A549 (cell line): Measurements from ENCODE around the gene MOK. TPM values are rescaled to one million over a fixed set of nuclear protein-coding genes. Genes with fewer than 3 reads are reported as not detected.

ENCODE experiments used
- ATAC-seq, 2 experiments: fragments of 200-7000 bp in 1 of 2; fragments of >200 bp in 1 of 2; cut with Nextera tagmentation in 1 of 2; cut with Tn5 transposase in 1 of 2; 3 replicates each; pipeline versions ENCODE4 v1.8.0 to v1.9.1; 2018 to 2020; ENCODE audit warnings: mild to moderate bottlenecking in 1 of 2, moderate library complexity in 1 of 2
- CTCF ChIA-PET: fragments of 300-600 bp; sonication (Branson Sonifier 250); formaldehyde crosslinking; extraction: SDS; loops from one replicate; lab custom pipeline; 2021; ENCODE audit warnings: antibody characterized with exemption, inconsistent platforms; lab: Yijun Ruan, JAX
- POLR2A ChIA-PET: fragments of 350-600 bp; formaldehyde crosslinking; extraction: SDS; loops from one replicate; lab custom pipeline; 2021; ENCODE audit warnings: antibody characterized with exemption, inconsistent platforms; lab: Yijun Ruan, JAX
- DNase-seq, 2 experiments: peaks; one replicate each; pipeline versions ENCODE4 v3.0.0 to v3.0.0-alpha.2; 2011 to 2016; ENCODE audit warnings: low read depth in 1 of 2, low spot score in 1 of 2
- FAIRE-seq: peaks from 2 replicates; lab custom pipeline; 2011; peaks lifted over from hg19 to GRCh38; lab: Jason Lieb, UNC
- H3K27ac ChIP-seq, 2 experiments: fragments of >200 bp; sonication (Bioruptor Twin); formaldehyde crosslinking; 3 replicates each; pipeline ENCODE4 v1.5.1; 2016 to 2017
- H3K4me1 ChIP-seq: fragments of >200 bp; sonication (Bioruptor Twin); formaldehyde crosslinking; 3 replicates; pipeline ENCODE4 v1.6.1; 2016
- H3K4me2 ChIP-seq: fragments of >200 bp; sonication (Bioruptor Twin); formaldehyde crosslinking; 3 replicates; pipeline ENCODE4 v1.6.1; 2016
- H3K4me3 ChIP-seq: fragments of >200 bp; sonication (Bioruptor Twin); formaldehyde crosslinking; 3 replicates; pipeline ENCODE4 v1.5.1; 2016
- H3K9me3 ChIP-seq: fragments of >200 bp; sonication (Bioruptor Twin); formaldehyde crosslinking; 3 replicates; pipeline ENCODE4 v1.6.1; 2016
- BHLHE40 ChIP-seq: IDR thresholded peaks from 2 replicates; pipeline ENCODE4 v1.6.1; 2012; ENCODE audit warnings: low read depth, low read length, inconsistent platforms
- CBX2 ChIP-seq: fragments of 200-600 bp; sonication (generic); IDR thresholded peaks from 2 replicates; pipeline ENCODE4 v1.6.1; 2016; ENCODE audit warnings: low read depth, mild to moderate bottlenecking, borderline replicate concordance
- CBX8 ChIP-seq: fragments of 200-600 bp; sonication (generic); IDR thresholded peaks from 2 replicates; pipeline ENCODE4 v1.6.1; 2016
- CHD4 ChIP-seq: fragments of 200-600 bp; sonication (generic); IDR thresholded peaks from 2 replicates; pipeline ENCODE4 v1.6.1; 2016; ENCODE audit warnings: antibody characterized with exemption, mild to moderate bottlenecking, borderline replicate concordance
- EHMT2 ChIP-seq: fragments of 200-600 bp; sonication (generic); IDR thresholded peaks from 2 replicates; pipeline ENCODE4 v1.6.1; 2016; ENCODE audit warnings: antibody characterized with exemption, low read depth, mild to moderate bottlenecking, moderate library complexity
- ESRRA ChIP-seq: fragments of 150-350 bp; IDR thresholded peaks from 2 replicates; pipeline ENCODE4 v1.6.1; 2014; ENCODE audit warnings: mild to moderate bottlenecking, low read length, borderline replicate concordance
- FOSB ChIP-seq: fragments of 250-450 bp; sonication (Bioruptor Pico); IDR thresholded peaks from 2 replicates; pipeline ENCODE4 v1.5.0; 2020; ENCODE audit warnings: mild to moderate bottlenecking, moderate library complexity
- FOSL2 ChIP-seq, 2 experiments: fragments of 450-650 bp in 1 of 2; fragments of >200 bp in 1 of 2; sonication (Bioruptor Twin) in 1 of 2; formaldehyde crosslinking; IDR thresholded peaks; 2 replicates each; pipeline versions ENCODE4 v1.5.0 to v1.6.1; 2016 to 2020; ENCODE audit warnings: mild to moderate bottlenecking in 1 of 2, moderate library complexity in 1 of 2
- GATA3 ChIP-seq: IDR thresholded peaks from 2 replicates; pipeline ENCODE4 v1.6.1; 2012; ENCODE audit warnings: borderline replicate concordance
- HEYL ChIP-seq: fragments of 250-450 bp; sonication (Bioruptor Pico); IDR thresholded peaks from 2 replicates; pipeline ENCODE4 v1.8.0; 2021; ENCODE audit warnings: mild to moderate bottlenecking, moderate library complexity
- HOXA7 ChIP-seq: fragments of 250-450 bp; sonication (Bioruptor Pico); IDR thresholded peaks from 2 replicates; pipeline ENCODE4 v1.5.0; 2020; ENCODE audit warnings: mild to moderate bottlenecking, moderate library complexity
- HOXB5 ChIP-seq: fragments of 250-450 bp; sonication (Bioruptor Pico); IDR thresholded peaks from 2 replicates; pipeline ENCODE4 v1.5.0; 2020; ENCODE audit warnings: mild to moderate bottlenecking, moderate library complexity
- KDM1A ChIP-seq: fragments of 200-600 bp; sonication (generic); IDR thresholded peaks from 2 replicates; pipeline ENCODE4 v1.6.1; 2016; ENCODE audit warnings: low read depth, mild to moderate bottlenecking
- MYC ChIP-seq: IDR thresholded peaks from 2 replicates; pipeline ENCODE4 v1.6.1; 2012; ENCODE audit warnings: mild to moderate bottlenecking, inconsistent platforms, low read length, improper control_type of control experiment, borderline replicate concordance
- NFE2L2 ChIP-seq: fragments of 150-350 bp; conservative IDR thresholded peaks from 2 replicates; pipeline ENCODE4 v1.6.1; 2014; ENCODE audit warnings: low read length
- NPAS2 ChIP-seq: fragments of 250-450 bp; sonication (Bioruptor Pico); IDR thresholded peaks from 2 replicates; pipeline ENCODE4 v1.8.0; 2022; ENCODE audit warnings: mild to moderate bottlenecking, moderate library complexity, borderline replicate concordance
- RFX5 ChIP-seq: fragments of 450-650 bp; IDR thresholded peaks from 2 replicates; pipeline ENCODE4 v1.7.1; 2014; ENCODE audit warnings: antibody characterized with exemption, mild to moderate bottlenecking, moderate library complexity
- SREBF2 ChIP-seq: fragments of 450-650 bp; IDR thresholded peaks from 2 replicates; pipeline ENCODE4 v1.6.1; 2014; ENCODE audit warnings: mild to moderate bottlenecking, moderate library complexity
- TP53 ChIP-seq: fragments of 250-450 bp; sonication (Bioruptor Pico); IDR thresholded peaks from 2 replicates; pipeline ENCODE4 v1.5.0; 2021; ENCODE audit warnings: mild to moderate bottlenecking, moderate library complexity
- ZSCAN20 ChIP-seq: fragments of 250-450 bp; sonication (Bioruptor Pico); IDR thresholded peaks from 2 replicates; pipeline ENCODE4 v1.8.0; 2022; ENCODE audit warnings: mild to moderate bottlenecking, moderate library complexity
- WGBS: methylation state at CpG from one replicate; pipeline ENCODE4 v1.1.6; 2017; ENCODE audit errors: missing lambda C conversion rate; 5-methylcytosine and 5-hydroxymethylcytosine counted together
- polyA plus RNA-seq, 4 experiments: library from polyadenylated mRNA; depleted of rRNA in 3 of 4; stranded (reverse); fragments of >200 nt; fragmentation: RNase III in 1 of 4; extraction: RNeasy Plus Mini Kit Qiagen cat#74134 plus additional on column Dnase treatment in 1 of 4; gene quantifications; 2 replicates in 3 of 4; 3 replicates in 1 of 4; pipeline ENCODE4 v1.2.3, GENCODE V29; 2011 to 2017
- TF ChIP-seq, protein P1 (sequence below): fragments of 250-450 bp; sonication (Bioruptor Pico); IDR thresholded peaks from 2 replicates; pipeline ENCODE4 v1.5.0; 2021; ENCODE audit warnings: mild to moderate bottlenecking, moderate library complexity, borderline replicate concordance
- TF ChIP-seq, protein P2 (sequence below): IDR thresholded peaks from 2 replicates; pipeline ENCODE4 v1.6.1; 2012; ENCODE audit warnings: low read depth, borderline replicate concordance
- TF ChIP-seq, protein P3 (sequence below): fragments of >200 bp; sonication (Bioruptor Twin); formaldehyde crosslinking; IDR thresholded peaks from 3 replicates; pipeline ENCODE4 v1.6.1; 2016
- TF ChIP-seq, protein P4 (sequence below): fragments of 450-650 bp; IDR thresholded peaks from 2 replicates; pipeline ENCODE4 v1.6.1; 2014; ENCODE audit warnings: antibody characterized with exemption
- TF ChIP-seq, protein P5 (sequence below): fragments of >200 bp; sonication (Bioruptor Twin); formaldehyde crosslinking; IDR thresholded peaks from 3 replicates; pipeline ENCODE4 v1.5.1; 2016
- TF ChIP-seq, protein P6 (sequence below): IDR thresholded peaks from 2 replicates; pipeline ENCODE4 v1.6.1; 2012

MOK gene
- polyA plus RNA-seq, 2 of the 4 experiments (the other 2 are of a cell fraction) = 12.6 to 18.5 TPM

DNA sequence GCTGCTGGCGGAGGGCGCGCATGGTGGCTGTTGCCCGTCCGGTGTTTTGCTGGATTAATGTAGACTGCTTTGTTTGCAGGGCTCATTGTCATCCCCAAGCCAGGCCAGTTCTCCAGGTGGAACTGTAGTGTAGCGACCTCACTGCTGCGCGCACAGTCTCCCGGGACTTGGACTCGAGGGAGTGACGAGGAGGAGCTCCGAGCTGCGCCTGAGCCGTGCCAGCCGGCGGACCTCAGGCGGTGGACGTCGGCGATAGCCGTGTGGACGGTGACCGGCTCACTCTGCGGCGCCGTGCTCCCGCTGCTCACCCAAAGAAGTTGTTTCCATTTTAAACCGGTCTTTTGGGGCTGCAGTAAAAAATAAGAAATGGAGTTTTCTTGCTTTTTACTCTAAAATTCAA, 82.2 kb downstream of the MOK start:
- no peak overlapping the region for H3K27ac ChIP-seq
- ATAC-seq (no peak), FAIRE-seq (no peak), DNase-seq (no peak)
- ChIA-PET POLR2A (no interaction called here), CTCF (interaction anchor here (0.6 to 3.4 kb wide), 3 partner anchors 10 to 92 kb away, joined by 3 to 15 read pairs (median 3); no protein-coding TSS in a partner anchor)
- H3K4me2 ChIP-seq = no peak overlapping the region
- WGBS = 95% methylated on average over 28 of the region's 28 CpGs
- TF ChIP-seq EHMT2 (no peak), KDM1A (no peak), MYC (no peak), CBX8 (no peak), HOXB5 (CRISPR knock-in tag) (no peak), HEYL (CRISPR knock-in tag) (no peak), ESRRA (no peak), NPAS2 (CRISPR knock-in tag) (no peak), TP53 (CRISPR knock-in tag) (no peak), CHD4 (no peak), SREBF2 (no peak), ZSCAN20 (CRISPR knock-in tag) (no peak)
- TF ChIP-seq, protein P1, sequence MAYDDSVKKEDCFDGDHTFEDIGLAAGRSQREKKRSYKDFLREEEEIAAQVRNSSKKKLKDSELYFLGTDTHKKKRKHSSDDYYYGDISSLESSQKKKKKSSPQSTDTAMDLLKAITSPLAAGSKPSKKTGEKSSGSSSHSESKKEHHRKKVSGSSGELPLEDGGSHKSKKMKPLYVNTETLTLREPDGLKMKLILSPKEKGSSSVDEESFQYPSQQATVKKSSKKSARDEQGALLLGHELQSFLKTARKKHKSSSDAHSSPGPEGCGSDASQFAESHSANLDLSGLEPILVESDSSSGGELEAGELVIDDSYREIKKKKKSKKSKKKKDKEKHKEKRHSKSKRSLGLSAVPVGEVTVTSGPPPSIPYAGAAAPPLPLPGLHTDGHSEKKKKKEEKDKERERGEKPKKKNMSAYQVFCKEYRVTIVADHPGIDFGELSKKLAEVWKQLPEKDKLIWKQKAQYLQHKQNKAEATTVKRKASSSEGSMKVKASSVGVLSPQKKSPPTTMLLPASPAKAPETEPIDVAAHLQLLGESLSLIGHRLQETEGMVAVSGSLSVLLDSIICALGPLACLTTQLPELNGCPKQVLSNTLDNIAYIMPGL (CRISPR knock-in tag) = no peak
- TF ChIP-seq, protein P2, sequence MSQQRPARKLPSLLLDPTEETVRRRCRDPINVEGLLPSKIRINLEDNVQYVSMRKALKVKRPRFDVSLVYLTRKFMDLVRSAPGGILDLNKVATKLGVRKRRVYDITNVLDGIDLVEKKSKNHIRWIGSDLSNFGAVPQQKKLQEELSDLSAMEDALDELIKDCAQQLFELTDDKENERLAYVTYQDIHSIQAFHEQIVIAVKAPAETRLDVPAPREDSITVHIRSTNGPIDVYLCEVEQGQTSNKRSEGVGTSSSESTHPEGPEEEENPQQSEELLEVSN = no peak
- TF ChIP-seq, protein P3, sequence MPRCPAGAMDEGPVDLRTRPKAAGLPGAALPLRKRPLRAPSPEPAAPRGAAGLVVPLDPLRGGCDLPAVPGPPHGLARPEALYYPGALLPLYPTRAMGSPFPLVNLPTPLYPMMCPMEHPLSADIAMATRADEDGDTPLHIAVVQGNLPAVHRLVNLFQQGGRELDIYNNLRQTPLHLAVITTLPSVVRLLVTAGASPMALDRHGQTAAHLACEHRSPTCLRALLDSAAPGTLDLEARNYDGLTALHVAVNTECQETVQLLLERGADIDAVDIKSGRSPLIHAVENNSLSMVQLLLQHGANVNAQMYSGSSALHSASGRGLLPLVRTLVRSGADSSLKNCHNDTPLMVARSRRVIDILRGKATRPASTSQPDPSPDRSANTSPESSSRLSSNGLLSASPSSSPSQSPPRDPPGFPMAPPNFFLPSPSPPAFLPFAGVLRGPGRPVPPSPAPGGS = no peak
- TF ChIP-seq, protein P4, sequence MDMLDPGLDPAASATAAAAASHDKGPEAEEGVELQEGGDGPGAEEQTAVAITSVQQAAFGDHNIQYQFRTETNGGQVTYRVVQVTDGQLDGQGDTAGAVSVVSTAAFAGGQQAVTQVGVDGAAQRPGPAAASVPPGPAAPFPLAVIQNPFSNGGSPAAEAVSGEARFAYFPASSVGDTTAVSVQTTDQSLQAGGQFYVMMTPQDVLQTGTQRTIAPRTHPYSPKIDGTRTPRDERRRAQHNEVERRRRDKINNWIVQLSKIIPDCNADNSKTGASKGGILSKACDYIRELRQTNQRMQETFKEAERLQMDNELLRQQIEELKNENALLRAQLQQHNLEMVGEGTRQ = no peak
- TF ChIP-seq, protein P5, sequence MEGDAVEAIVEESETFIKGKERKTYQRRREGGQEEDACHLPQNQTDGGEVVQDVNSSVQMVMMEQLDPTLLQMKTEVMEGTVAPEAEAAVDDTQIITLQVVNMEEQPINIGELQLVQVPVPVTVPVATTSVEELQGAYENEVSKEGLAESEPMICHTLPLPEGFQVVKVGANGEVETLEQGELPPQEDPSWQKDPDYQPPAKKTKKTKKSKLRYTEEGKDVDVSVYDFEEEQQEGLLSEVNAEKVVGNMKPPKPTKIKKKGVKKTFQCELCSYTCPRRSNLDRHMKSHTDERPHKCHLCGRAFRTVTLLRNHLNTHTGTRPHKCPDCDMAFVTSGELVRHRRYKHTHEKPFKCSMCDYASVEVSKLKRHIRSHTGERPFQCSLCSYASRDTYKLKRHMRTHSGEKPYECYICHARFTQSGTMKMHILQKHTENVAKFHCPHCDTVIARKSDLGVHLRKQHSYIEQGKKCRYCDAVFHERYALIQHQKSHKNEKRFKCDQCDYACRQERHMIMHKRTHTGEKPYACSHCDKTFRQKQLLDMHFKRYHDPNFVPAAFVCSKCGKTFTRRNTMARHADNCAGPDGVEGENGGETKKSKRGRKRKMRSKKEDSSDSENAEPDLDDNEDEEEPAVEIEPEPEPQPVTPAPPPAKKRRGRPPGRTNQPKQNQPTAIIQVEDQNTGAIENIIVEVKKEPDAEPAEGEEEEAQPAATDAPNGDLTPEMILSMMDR = no peak
- TF ChIP-seq, protein P6, sequence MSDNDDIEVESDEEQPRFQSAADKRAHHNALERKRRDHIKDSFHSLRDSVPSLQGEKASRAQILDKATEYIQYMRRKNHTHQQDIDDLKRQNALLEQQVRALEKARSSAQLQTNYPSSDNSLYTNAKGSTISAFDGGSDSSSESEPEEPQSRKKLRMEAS = no peak
- no peaks in the 10 kb centered on the region for H3K4me1 ChIP-seq
- H3K4me3 ChIP-seq = no peak overlapping the region
- H3K9me3 ChIP-seq = no peaks in the 10 kb centered on the region

DNA sequence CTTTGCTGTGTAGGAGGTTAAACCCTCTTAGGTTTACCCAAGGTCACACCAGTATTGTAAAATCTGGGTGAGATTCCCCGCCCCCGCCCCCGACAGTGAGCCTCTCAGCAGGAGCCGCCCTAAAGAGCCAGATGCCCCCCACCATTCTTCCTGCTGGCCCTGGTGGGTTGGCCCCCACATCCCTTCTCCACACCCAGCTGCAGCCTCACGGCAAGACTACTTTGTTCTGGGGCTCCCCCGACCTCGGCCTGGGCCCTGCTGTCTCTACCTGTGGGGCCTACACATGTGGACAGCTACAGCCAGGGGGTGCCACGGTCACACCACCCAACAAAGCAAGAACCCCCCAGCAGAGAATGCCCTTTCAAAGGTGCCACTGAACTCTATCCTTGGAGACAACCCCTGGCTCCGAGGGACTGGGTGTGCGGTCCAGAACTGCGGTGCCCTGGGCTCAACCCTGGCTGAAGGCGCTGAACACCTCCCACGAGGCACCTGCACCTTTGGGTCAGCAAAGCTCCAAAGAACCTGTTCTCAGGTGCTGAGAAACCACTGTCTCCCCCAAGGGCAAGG, 82.9 kb downstream of the MOK start:
- POLR2A ChIA-PET = no interaction called here
- WGBS = 91% methylated on average over 13 of the region's 13 CpGs
- H3K4me3 ChIP-seq = no peak overlapping the region
- H3K4me1 ChIP-seq = no peaks in the 10 kb centered on the region
- CTCF ChIA-PET = interaction anchor here (0.6 to 3.4 kb wide), 5 partner anchors 9 to 94 kb away, joined by 3 to 15 read pairs (median 3); no protein-coding TSS in a partner anchor
- no peak overlapping the region for H3K4me2 ChIP-seq
- H3K27ac ChIP-seq = no peak overlapping the region
- no peaks in the 10 kb centered on the region for H3K9me3 ChIP-seq
- no peak for DNase-seq
- ATAC-seq = no peak
- FAIRE-seq = no peak
- TF ChIP-seq CBX8 = no peak
- no peak for TF ChIP-seq FOSB (CRISPR knock-in tag)
- no peak for TF ChIP-seq GATA3
- no peak for TF ChIP-seq BHLHE40
- no peak for TF ChIP-seq CBX2
- TF ChIP-seq, protein P5 = no peak
- no peak for TF ChIP-seq RFX5
- TF ChIP-seq FOSL2 (IDR thresholded peaks at IDR 0.05) = no peak
- TF ChIP-seq FOSL2 (CRISPR knock-in tag; IDR thresholded peaks at IDR 0.05) = no peak
- no peak for TF ChIP-seq NFE2L2
- no peak for TF ChIP-seq HOXA7 (CRISPR knock-in tag)
